ENCODE results near the gene NEIL3.

GRCh38 chr4:177408023-177408422 lies 98.3 kb downstream of the NEIL3 start:
- TF ChIP-seq CTCF (IDR thresholded peaks at IDR 0.05) (no peak), POLR2AphosphoS5 (IDR thresholded peaks at IDR 0.05; ENCODE audit: insufficient read depth in 1 of 2, low read depth in 1 of 2) (no peak)
